Measurements from ENCODE around the gene NGF.

Gene NGF

GRCh38 chr1:115293006-115293405 lies 45.0 kb downstream of the NGF start:
- H3K27me3 ChIP-seq, result no peaks in the 10 kb centered on the region

GRCh38 chr1:115291741-115292140 lies 46.3 kb downstream of the NGF start:
- Histone ChIP-seq H3K9me3 (no peaks in the 10 kb centered on the region), H3K4me1 (peaks cover 0 to 21% (median 6%) of the 10 kb centered on the region in 4 donors), H3K4me3 (no peak overlapping the region), H3K27ac (no peak overlapping the region), H3K36me3 (peaks cover 0 to 7% (median 1%) of the 10 kb centered on the region in 3 donors), H3K27me3 (no peaks in the 10 kb centered on the region)
- intact Hi-C loops (cut with DNase I; ENCODE audit: low total_unique reads), result no loop called here
- no peak for DNase-seq
- TF ChIP-seq CTCF (IDR thresholded peaks at IDR 0.05), result no peak

More at GRCh38 chr1:115293006-115293405, 45.0 kb downstream of the NGF start:
- H3K27ac ChIP-seq, result no peak overlapping the region
- no peak overlapping the region for H3K4me3 ChIP-seq
- H3K36me3 ChIP-seq, result no peaks in the 10 kb centered on the region
- intact Hi-C loops (cut with DNase I; ENCODE audit: low total_unique reads), result no loop called here
- DNase-seq, result no peak
- H3K9me3 ChIP-seq, result no peaks in the 10 kb centered on the region
- peaks cover 0 to 22% (median 6%) of the 10 kb centered on the region in 4 donors for H3K4me1 ChIP-seq
- TF ChIP-seq CTCF (IDR thresholded peaks at IDR 0.05), result no peak

GRCh38 chr1:115289940-115290339 lies 48.1 kb downstream of the NGF start:
- peaks cover 5 to 21% (median 11%) of the 10 kb centered on the region in 3 donors for H3K36me3 ChIP-seq
- no peak overlapping the region for H3K4me3 ChIP-seq
- H3K4me1 ChIP-seq, result peaks cover 0 to 15% (median 6%) of the 10 kb centered on the region in 4 donors
- H3K9me3 ChIP-seq, result no peaks in the 10 kb centered on the region
- TF ChIP-seq CTCF (IDR thresholded peaks at IDR 0.05), result no peak
- H3K27ac ChIP-seq, result no peak overlapping the region
- DNase-seq, result no peak
- H3K27me3 ChIP-seq, result no peaks in the 10 kb centered on the region
- intact Hi-C loops (cut with DNase I; ENCODE audit: low total_unique reads), result no loop called here

- H3K27ac ChIP-seq, result no peak overlapping the region
- intact Hi-C loops (cut with DNase I; ENCODE audit: low total_unique reads), result no loop called here
- peaks cover 5 to 21% (median 11%) of the 10 kb centered on the region in 3 donors for H3K36me3 ChIP-seq
- no peaks in the 10 kb centered on the region for H3K9me3 ChIP-seq
- no peaks in the 10 kb centered on the region for H3K27me3 ChIP-seq
- no peak for DNase-seq
- H3K4me3 ChIP-seq, result no peak overlapping the region
- TF ChIP-seq CTCF (IDR thresholded peaks at IDR 0.05), result no peak
- H3K4me1 ChIP-seq, result peaks cover 0 to 20% (median 12%) of the 10 kb centered on the region in 4 donors
Observed at GRCh38 chr1:115288591-115289198, 49.4 kb downstream of the NGF start.

GRCh38 chr1:115286431-115287205 lies 51.4 kb downstream of the NGF start:
- TF ChIP-seq CTCF (IDR thresholded peaks at IDR 0.05), result no peak
- no peaks in the 10 kb centered on the region for H3K9me3 ChIP-seq
- H3K36me3 ChIP-seq, result peaks cover 5 to 21% (median 11%) of the 10 kb centered on the region in 3 donors
- intact Hi-C loops (cut with DNase I; ENCODE audit: low total_unique reads), result no loop called here
- no peak for DNase-seq
- H3K4me3 ChIP-seq, result no peak overlapping the region
- peaks cover 0 to 29% (median 23%) of the 10 kb centered on the region in 4 donors for H3K4me1 ChIP-seq
- H3K27me3 ChIP-seq, result no peaks in the 10 kb centered on the region
- no peak overlapping the region for H3K27ac ChIP-seq

All from tibial artery (tissue), 4 donors.